GM23248 (cell line): ENCODE measurements around the gene E2F4.

Source experiments
- EZH2 ChIP-seq: fragments of 200-600 bp; sonication (generic); IDR thresholded peaks from 2 replicates; pipeline ENCODE4 v1.6.1; 2018; ENCODE audit warnings: antibody characterized with exemption, mild to moderate bottlenecking; ENCODE audit not compliant: insufficient read depth, poor library complexity, severe bottlenecking
- EZH2phosphoT487 ChIP-seq: fragments of 200-600 bp; sonication (generic); IDR thresholded peaks from 2 replicates; pipeline ENCODE4 v1.6.1; 2018; ENCODE audit warnings: antibody characterized with exemption, moderate library complexity, mild to moderate bottlenecking, low read depth; ENCODE audit not compliant: insufficient read depth

GRCh38 chr16:67197704-67198103 is 5.7 kb downstream of the E2F4 start:
- TF ChIP-seq EZH2, result no peak
- no peak for TF ChIP-seq EZH2phosphoT487
